RPMI8226 (cell line): ENCODE results near the gene SNX9.
A peak's percentile ranks its signal among the peaks of the same experiment; 100 is the strongest.

Source experiments
- DNase-seq: peaks from one replicate; pipeline ENCODE4 v3.0.0-alpha.2; 2015

Gene SNX9

GRCh38 chr6:157804448-157805327 is 18.4 kb upstream of the SNX9 start:
- DNase-seq, result no peak

DNA sequence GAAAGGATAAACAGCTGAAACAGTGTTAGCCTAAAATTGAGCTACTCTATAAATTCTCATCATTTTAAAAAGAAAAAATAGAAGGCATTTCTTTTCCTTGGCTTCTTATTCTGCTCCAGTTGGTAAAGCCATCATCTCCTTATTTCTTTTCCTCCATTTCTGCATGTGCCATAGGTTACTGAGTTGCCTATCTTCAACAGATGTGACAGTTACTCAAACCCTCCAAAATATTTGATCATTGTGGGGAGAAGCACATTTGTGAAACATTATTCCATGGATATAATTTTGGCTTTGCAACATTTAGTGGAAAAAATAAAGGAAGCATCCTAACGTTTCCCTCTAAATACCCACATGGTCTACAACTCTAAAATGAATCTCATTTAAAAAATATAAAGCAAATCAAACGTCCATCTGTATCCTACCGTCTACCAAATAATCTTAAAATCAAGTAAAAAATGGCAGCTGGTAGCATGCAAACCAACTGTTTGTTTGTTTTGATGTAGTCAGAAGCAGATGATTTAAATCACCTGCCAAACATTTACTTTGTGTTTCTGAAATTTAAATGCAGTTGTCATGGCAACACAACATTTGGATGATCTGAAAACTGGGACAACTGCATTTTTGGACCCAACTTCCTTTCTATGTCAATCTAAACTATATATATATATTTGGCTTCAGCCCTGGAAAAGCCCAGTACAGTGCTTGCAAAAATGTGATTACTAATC is 16.8 kb upstream of the SNX9 start:
- no peak for DNase-seq

GRCh38 chr6:157806856-157807215 is 16.2 kb upstream of the SNX9 start:
- DNase-seq, result no peak

GRCh38 chr6:157808405-157808950 is 14.6 kb upstream of the SNX9 start:
- DNase-seq, result no peak

- no peak for DNase-seq
Observed at GRCh38 chr6:157809613-157810012, 13.4 kb upstream of the SNX9 start.

GRCh38 chr6:157811137-157811475 is 11.9 kb upstream of the SNX9 start:
- no peak for DNase-seq

DNA sequence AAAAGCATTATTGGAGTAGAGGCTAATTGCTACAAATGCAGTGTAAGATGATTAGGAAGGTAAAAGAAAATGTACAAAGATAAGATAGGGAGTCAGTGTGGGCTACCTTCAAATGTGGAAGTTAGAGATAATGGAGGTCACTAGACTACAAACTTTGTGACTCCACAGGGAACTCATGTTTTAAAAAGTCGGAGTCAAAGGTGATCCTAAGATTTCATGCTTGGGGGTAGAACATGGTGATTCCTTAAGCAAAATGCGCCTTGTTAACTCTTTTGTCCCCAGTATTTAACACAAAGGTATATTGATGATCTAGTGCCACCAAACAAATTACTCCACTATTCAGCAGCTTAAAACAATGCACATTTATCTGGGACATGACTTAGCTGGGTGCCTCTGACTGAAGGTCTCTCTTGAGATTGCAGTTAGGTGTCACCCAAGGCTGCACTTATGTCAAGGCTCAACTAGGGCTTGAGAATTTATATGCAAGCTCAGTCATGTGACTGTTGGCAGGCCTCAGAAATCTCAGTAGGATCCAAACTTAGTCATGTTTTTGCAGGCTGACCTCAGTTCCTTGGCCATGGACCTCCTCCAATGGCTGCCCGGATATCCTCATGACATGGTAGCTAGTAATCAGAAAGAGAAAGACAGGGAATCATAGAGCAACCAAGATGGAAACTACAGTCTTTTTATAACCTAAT is 11.4 kb upstream of the SNX9 start:
- DNase-seq, result no peak

DNA sequence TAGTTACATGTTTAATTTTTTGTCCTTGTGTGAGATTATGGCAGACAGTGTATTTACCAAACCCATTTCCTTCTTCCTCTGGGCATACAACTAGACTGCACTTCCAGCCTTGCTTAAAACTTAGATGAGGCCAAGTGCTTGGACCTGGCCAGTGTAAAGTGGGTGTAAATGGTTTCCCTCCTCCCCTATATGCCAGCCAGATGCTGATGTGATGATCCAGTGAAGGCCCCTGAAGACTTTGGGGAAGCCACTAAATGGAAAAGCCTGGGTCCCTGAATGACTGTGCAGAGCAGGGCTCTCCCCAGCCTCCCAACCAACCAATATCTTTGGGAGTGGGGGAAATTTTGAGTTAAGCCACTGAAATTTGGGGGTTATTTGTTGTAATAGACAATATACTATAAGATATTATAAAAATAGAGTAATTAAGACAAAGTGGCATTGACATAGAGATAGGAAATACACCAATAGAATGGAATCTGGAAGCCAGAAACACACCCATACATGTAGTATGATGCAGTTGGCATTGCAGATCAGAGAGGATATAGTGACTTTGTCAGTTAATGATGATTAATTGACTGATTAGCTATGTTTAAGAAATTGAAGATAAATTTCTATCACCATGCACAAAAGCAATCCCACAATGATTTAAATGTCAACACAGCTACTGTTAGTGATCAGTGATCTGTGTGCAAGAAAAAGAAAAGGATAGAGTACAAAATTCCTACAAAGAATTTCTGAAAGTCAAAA is 10.4 kb upstream of the SNX9 start:
- DNase-seq, result no peak

DNA sequence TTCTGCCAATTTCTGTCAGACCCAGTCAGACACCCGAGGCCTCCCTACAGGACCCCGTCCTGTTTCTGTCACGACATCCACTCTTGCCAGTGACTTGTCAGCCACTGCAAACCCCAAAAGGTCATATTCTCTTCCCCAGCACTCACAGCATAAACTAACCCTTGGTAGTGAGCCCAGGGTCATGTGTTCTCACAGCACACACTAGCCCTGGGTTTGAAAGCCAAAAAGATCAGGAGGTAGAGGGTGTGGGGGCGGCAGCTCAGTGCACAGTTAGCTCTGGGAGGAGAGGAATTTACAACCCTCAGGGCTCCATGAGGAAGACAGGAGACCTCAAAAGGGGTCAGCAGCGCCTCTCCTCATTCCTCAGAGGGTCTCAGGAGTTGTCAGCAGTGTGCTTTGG is 9.9 kb upstream of the SNX9 start:
- no peak for DNase-seq

DNA sequence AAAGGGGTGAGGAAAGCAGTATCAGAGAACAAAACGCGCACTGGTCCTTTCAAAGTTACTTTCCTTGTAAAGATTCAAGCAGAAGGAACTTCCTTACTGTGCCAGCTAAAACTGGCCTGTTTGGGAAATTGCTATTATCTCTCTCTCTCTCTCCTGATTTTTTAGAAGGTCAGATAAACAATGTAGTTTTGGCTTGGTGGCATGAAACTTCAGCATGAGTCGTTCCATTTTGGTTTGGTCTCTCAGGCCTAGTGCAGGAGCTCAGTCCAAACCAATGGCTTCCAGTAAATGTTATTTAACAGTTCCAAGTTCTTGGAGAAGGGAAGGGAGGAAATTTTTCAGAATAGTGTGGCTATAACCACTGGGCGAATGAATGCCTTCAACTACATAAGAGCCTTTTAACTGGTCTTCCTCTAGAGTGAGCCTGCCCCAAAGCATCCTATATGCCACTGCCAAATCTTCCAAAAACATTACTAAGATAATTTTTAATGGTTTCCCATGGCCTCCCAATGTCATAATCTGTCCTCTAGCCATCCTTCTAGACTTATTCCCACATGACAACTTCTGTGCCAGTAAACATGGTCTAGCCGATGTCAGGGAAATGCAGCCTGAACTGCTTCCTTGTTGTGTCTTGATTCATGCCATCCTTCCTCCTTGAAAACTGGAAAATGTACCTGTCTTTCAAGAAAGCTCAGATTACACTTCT is 9.1 kb upstream of the SNX9 start:
- DNase-seq, result no peak

DNA sequence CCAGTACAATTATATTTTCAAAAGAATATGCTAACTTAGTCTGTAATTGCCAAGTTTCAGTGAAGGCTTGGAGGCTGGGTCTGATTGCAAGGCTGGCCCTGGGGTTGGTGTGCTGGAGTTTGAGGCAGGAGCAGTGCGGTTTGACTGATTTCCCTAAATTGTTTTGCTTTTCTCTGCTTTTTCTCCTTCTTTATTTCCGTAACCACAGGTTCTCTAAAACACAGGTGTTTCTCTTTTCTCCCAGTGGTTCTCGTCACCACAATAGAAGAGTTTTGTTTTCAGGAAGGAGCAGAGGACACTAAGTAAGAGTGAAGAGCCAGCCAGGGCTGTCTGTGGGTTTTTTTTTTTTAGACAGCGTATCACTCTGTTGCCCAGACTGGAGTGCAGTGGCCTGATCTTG is 8.2 kb upstream of the SNX9 start:
- DNase-seq, result peak; percentile 84

DNA sequence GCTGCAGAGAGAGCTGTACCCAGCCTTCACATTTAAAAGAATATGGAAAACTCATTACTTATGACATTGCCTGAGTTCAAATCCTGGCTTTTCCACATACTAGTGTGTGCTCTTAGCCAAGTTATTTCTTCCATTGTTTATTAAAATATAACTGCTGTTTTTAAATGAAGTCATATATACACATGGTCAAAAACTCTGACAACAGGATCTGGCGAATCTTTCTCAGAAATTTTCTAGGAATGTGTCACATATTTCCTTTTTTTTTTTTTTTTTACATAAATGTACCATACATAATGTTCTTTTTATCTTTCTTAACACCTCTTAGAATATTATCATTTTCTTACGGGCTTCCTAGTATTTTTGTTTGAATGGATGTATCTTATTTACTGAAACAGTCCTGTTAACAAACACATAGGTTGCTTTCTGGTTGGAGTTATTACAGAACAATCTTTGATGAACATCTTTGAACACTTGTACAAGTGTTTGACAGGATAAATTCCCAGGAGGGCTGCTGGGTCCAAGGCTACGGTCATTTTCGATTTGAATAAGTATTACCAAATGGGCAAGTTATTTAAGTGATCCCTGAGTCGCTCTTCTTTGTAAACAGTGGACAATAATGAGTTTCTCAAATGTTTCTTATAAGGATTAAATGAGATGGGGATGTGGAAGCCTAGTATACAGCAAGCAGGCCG is 1.6 kb upstream of the SNX9 start:
- no peak for DNase-seq

- DNase-seq, result peak; percentile 25
Observed at GRCh38 chr6:157822245-157823000, 623 bp upstream of the SNX9 start.

DNA sequence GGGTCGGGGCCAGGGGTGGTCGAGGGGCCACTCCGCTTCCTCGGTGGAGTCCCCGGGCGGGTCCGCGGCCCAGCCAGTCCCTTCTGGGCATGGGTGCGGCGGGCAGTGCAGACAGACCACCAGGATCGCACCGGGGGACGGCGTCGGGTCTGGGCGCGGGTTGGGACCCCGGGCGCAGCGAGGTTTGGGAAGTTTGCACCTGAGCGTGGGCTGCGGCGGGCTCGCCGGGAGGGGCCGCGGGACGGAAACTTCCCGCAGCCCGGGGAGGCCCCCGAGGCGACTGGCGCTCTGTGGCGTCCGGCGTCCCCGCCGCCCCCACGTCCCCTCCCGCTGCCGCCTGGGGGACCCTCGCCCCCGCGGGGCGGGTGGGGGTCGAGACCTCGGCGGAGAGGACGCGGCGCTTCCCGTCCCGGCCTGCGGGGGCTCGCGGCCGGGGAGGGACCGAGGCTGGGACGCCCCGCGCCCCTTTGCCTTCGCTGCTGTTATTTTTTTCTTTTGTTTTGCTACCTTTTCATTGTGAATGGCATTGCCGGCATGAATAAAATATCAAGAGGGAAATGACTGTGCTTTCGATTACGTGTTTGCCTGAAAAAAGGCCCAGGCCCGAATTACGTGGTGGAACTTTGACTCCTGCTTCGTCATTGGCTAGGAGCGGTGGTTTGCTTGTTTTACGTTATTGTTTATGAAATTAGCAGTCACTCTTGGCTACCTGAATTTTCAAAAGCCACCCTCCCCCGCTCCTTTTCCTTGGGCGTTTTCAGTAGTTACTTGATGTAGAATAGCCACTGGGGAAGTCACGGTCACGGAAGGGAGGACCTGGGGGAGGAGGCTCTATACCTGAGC is 703 bp downstream of the SNX9 start:
- DNase-seq, result peak; percentile 77

DNA sequence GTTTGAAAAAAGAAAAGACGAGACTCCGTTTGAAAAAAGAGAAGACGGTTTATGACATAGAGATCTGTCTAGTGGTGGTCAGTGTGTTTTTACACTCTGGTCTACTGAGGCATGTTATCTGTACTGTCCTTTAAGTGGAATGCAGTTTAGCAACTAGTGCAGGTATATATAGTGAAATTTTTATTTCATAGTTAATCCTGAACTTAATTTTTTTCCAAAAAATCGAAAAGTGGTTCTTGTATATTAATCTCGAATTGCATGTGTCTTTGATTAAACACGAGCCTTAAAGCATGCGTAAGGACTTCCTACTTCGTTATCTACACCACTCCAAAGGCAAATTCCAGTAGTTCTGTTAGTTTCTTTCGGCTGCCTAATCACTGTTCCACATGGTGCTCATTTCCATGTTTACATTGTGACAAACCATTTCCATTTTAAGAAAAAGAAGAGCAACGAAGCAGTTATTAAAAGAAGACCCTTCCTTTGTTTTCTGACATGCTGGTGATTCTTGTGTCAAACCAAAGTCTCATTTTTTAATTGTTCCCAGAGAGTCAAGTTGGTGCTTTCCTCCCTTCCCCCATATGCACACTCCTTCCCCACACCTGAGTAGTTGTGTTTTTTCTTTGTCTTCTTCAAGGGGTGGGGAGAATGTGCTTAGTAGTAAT is 2.3 kb downstream of the SNX9 start:
- no peak for DNase-seq

DNA sequence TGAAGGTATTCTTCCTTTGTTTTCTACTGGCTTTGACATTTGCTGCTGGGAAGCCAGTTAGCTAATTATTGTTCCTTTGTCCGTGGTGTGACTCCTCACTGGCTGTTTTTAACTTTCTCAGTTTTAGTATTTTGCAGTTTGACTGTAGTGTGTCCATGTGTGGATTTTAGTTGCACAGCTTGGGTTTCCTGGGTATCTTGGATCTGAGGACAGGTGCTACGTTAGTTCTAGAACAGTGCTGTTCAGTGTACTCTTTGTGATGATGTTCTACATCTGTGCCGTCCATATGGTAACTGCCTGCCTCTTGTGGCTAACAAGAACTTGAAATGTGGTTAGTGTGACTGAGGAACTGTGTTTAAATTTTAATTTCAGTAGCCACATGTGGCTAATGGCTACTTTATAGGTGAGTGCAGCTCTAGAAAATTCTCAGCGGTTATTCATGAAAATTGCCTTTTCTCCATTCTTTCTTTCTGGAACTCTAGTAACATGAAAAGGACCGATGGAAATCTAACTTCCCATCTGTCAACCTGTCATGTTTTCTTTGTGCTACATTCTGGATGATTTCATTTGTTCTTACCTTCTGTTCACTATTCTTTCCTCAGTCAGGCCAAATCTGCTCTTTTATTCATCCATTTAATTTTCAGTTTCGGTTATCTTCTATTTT is 7.4 kb downstream of the SNX9 start:
- DNase-seq, result peak; percentile 84

GRCh38 chr6:157831018-157831369 is 7.9 kb downstream of the SNX9 start:
- DNase-seq, result no peak

- DNase-seq, result peak; percentile 83
Observed at GRCh38 chr6:157831424-157832249, 8.6 kb downstream of the SNX9 start.
